ENCODE measurements around the gene PELO.
"Not testable (repeated sequence)": the region's sequence is repeated elsewhere in the genome, so short reads cannot be mapped to it uniquely, and the experiment has no call there.

The PELO gene

DNA sequence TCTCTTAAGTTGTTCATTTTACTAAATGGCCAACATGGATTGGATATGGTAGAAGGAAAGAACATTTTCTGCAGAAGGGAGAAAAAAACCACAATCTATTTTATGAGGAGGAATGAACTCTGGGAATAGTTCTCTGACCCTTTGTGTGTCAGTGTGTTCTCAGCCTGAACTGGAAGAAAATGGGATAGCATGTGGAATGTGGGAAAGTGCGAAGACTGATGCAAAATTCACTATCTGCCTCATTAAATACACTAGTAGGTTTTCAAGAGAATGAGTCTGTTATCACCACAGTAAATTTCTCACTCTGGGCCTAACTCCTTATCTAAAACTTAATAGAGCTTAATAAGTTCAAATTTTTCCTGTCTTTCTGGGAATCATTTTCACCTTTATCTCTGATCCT, 22.7 kb downstream of the PELO start:
- Histone ChIP-seq H3K4me3 (ENCODE audit: low read depth in 1 of 2, low read length in 1 of 2) (peak overlapping the region; percentile 23 to 44), H3K36me3 (no peaks in the 10 kb centered on the region), H3K4me1 (ENCODE audit: control insufficient read depth in 1 of 2, insufficient read depth in 1 of 2, low read depth in 1 of 2, low read length in 1 of 2) (peaks cover 60 to 78% of the 10 kb centered on the region in 2 experiments), H3K27ac (peak overlapping the region; percentile 94), H3K27me3 (no peaks in the 10 kb centered on the region), H3K9me3 (no peaks in the 10 kb centered on the region)
- TF ChIP-seq, protein P1, sequence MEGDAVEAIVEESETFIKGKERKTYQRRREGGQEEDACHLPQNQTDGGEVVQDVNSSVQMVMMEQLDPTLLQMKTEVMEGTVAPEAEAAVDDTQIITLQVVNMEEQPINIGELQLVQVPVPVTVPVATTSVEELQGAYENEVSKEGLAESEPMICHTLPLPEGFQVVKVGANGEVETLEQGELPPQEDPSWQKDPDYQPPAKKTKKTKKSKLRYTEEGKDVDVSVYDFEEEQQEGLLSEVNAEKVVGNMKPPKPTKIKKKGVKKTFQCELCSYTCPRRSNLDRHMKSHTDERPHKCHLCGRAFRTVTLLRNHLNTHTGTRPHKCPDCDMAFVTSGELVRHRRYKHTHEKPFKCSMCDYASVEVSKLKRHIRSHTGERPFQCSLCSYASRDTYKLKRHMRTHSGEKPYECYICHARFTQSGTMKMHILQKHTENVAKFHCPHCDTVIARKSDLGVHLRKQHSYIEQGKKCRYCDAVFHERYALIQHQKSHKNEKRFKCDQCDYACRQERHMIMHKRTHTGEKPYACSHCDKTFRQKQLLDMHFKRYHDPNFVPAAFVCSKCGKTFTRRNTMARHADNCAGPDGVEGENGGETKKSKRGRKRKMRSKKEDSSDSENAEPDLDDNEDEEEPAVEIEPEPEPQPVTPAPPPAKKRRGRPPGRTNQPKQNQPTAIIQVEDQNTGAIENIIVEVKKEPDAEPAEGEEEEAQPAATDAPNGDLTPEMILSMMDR (IDR thresholded peaks at IDR 0.05), result no peak

DNA sequence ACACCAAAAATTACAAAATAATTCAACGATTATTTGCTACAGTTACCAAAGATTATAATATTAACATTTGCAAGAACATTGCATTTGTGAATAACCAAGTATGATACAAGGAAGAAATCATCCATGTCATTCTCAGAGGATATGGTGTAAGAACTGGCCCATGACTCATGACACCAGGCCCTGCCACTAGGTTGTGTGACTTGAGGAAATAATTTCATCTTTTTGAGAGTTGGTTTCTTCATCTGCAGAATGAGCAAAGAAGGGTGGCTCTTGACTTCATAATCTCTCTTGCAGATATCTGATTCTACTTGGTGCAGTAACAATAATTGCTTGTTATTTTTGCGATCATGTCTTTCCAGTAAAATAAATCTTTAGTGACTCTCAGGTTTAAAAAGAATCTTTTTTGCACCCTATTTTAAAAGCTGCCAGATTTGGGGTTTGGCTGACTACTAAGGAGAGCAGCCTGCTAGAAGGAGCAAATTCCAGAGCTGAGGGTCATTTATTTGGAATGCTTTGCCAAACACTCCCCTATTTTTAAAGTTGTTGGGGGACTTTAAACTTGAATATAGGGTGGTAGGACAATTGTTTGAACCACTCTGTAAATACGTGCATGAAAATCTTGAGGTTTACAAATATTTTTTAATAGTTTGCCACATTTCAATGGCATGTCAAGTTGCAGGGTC, 23.5 kb downstream of the PELO start:
- H3K27ac ChIP-seq, result peak overlapping the region; percentile 94

DNA sequence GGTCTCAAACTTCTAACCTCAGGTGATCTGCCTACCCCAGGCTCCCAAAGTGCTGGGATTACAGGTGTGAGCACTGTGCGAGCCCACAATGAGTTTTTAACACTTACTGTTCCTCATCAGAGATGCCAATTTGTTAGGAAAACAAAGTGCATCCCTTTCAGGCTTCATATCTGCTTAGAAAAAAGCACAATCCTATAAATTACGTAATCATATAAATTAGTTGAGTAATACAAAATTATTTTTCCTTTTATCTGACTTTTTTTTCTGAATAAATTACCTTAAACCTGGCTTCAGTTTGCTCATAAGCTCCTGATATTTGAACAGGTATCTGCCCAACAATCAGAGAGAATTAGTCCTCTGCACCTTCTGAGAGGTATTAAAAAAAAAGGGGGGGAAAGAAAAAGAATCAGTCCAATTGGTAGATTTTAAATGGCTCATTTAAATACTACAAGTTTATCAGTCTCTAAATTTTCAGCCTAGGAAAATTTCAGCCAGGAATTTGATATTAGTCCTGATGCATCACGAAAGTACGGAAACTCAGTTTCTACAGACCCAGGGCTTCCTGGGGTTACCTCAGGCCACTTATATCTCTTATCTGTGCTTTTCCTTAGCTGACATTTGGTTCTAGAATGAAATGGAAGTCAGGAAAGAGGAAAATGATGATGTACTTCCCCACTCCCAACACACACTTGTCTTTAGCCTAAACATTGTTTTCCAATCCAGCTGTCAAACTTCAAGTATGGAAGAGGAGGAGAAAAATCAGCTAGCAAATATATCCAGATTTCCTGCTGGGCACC, 26.8 kb downstream of the PELO start:
- Histone ChIP-seq H3K4me3 (ENCODE audit: low read depth in 1 of 2, low read length in 1 of 2) (no peak overlapping the region), H3K27me3 (no peaks in the 10 kb centered on the region), H3K27ac (no peak overlapping the region), H3K9me3 (no peaks in the 10 kb centered on the region), H3K36me3 (no peaks in the 10 kb centered on the region), H3K4me1 (ENCODE audit: control insufficient read depth in 1 of 2, insufficient read depth in 1 of 2, low read depth in 1 of 2, low read length in 1 of 2) (peaks cover 34 to 39% of the 10 kb centered on the region in 2 experiments)
- TF ChIP-seq, protein P1 (IDR thresholded peaks at IDR 0.05), result no peak

More for the DNA sequence above, 23.5 kb downstream of the PELO start:
- Histone ChIP-seq H3K9me3 (no peaks in the 10 kb centered on the region), H3K36me3 (no peaks in the 10 kb centered on the region), H3K4me1 (ENCODE audit: control insufficient read depth in 1 of 2, insufficient read depth in 1 of 2, low read depth in 1 of 2, low read length in 1 of 2) (peaks cover 52 to 70% of the 10 kb centered on the region in 2 experiments), H3K4me3 (ENCODE audit: low read depth in 1 of 2, low read length in 1 of 2) (peak overlapping the region; percentile 6 to 44), H3K27me3 (no peaks in the 10 kb centered on the region)
- TF ChIP-seq, protein P1 (IDR thresholded peaks at IDR 0.05), result peak; percentile 37

DNA sequence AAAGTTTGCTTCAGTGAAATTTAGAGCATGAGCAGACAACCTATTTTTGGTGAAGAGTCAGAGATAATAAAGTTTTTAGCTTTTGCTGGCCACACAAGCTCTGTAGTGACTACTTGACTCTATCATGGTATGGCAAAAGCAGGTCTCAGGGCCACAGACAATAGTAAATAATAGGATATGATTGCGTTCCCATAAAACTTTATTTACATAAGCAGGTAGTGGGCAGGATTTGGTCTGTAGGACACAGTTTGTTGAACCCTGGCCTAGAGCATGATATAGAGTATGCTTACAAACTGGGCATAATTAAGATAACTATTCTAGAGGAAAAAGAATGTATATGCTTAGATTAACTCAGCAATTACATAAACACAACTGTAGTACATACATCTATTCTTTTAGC, 30.1 kb downstream of the PELO start:
- Histone ChIP-seq H3K4me3 (ENCODE audit: low read depth in 1 of 2, low read length in 1 of 2) (no peak overlapping the region), H3K27ac (no peak overlapping the region), H3K4me1 (ENCODE audit: control insufficient read depth in 1 of 2, insufficient read depth in 1 of 2, low read depth in 1 of 2, low read length in 1 of 2) (peaks cover 4 to 9% of the 10 kb centered on the region in 2 experiments), H3K9me3 (no peaks in the 10 kb centered on the region), H3K36me3 (no peaks in the 10 kb centered on the region), H3K27me3 (no peaks in the 10 kb centered on the region)
- TF ChIP-seq, protein P1 (IDR thresholded peaks at IDR 0.05), result no peak

DNA sequence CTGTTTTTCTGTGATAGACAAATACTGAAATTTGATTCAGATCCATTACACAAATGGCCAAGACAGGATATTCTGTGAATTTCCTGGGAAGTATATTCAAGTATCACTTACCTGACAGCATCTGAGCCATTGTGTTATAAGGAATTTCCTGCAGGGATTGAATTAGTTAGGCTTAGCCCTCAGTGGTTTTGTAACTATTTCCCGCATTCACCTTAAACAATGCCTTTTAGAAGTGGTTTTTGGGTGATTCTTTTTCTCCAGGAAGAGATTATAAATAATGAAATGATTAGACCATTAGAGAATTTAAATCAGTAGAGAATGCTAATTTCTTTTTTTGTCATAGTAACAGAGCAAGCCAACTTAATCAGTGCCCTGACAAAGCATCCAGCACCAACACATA, 30.6 kb downstream of the PELO start:
- H3K27me3 ChIP-seq, result no peaks in the 10 kb centered on the region
- H3K4me1 ChIP-seq (ENCODE audit: control insufficient read depth in 1 of 2, insufficient read depth in 1 of 2, low read depth in 1 of 2, low read length in 1 of 2), result peaks cover 4 to 9% of the 10 kb centered on the region in 2 experiments
- H3K36me3 ChIP-seq, result no peaks in the 10 kb centered on the region
- TF ChIP-seq, protein P1 (IDR thresholded peaks at IDR 0.05), result no peak
- no peaks in the 10 kb centered on the region for H3K9me3 ChIP-seq
- no peak overlapping the region for H3K4me3 ChIP-seq (ENCODE audit: low read depth in 1 of 2, low read length in 1 of 2)
- no peak overlapping the region for H3K27ac ChIP-seq

DNA sequence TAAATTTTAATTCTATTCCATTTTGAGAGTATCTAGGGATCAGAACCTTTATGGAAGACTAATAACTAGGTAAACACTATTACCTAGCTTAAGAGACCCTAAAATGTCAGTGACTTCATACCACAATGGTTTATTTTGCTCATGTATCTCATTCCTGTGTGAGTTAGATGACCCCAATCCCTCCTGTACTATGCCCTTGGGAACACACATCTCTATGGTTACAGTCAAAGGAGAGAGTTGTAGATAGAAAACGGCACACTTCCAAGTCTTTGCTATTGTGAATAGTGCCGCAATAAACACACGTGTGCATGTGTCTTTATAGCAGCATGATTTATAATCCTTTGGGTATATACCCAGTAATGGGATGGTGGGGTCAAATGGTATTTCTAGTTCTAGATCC, 31.1 kb downstream of the PELO start:
- not testable (repeated sequence) for H3K4me3 ChIP-seq (ENCODE audit: low read depth in 1 of 2, low read length in 1 of 2); H3K4me1 ChIP-seq (ENCODE audit: control insufficient read depth in 1 of 2, insufficient read depth in 1 of 2, low read depth in 1 of 2, low read length in 1 of 2); H3K27ac ChIP-seq; H3K36me3 ChIP-seq; H3K27me3 ChIP-seq; H3K9me3 ChIP-seq
